ENCODE data around the gene CCDC28A.

Gene CCDC28A

GRCh38 chr6:138795809-138796603, 22.4 kb downstream of the CCDC28A start, which contains the start of gene ECT2L:
Gene ECT2L (plus strand): TSS chr6:138796087. CDS start chr6:138813275, 17,188 bp downstream.
- DNase-seq (ENCODE audit: low read depth in 2 of 2) = no peak

- no peak for DNase-seq (ENCODE audit: low read depth in 2 of 2)
Measured at GRCh38 chr6:138796771-138797170, 23.2 kb downstream of the CCDC28A start.

GRCh38 chr6:138797806-138798446, 24.4 kb downstream of the CCDC28A start:
- no peak for DNase-seq (ENCODE audit: low read depth in 2 of 2)

GRCh38 chr6:138800377-138801150, 27.0 kb downstream of the CCDC28A start:
- no peak for DNase-seq (ENCODE audit: low read depth in 2 of 2)

GRCh38 chr6:138803331-138803730, 29.8 kb downstream of the CCDC28A start:
- DNase-seq (ENCODE audit: low read depth in 2 of 2) = no peak

GRCh38 chr6:138803861-138804260, 30.3 kb downstream of the CCDC28A start:
- no peak for DNase-seq (ENCODE audit: low read depth in 2 of 2)

GRCh38 chr6:138805016-138805765, 31.6 kb downstream of the CCDC28A start:
- DNase-seq (ENCODE audit: low read depth in 2 of 2) = no peak

- DNase-seq (ENCODE audit: low read depth in 2 of 2) = no peak
Measured at GRCh38 chr6:138806889-138807288, 33.3 kb downstream of the CCDC28A start.

GRCh38 chr6:138809677-138810076, 36.1 kb downstream of the CCDC28A start:
- DNase-seq (ENCODE audit: low read depth in 2 of 2) = no peak

GRCh38 chr6:138811866-138812265, 38.3 kb downstream of the CCDC28A start:
- no peak for DNase-seq (ENCODE audit: low read depth in 2 of 2)

GRCh38 chr6:138814179-138814834, 40.7 kb downstream of the CCDC28A start:
- no peak for DNase-seq (ENCODE audit: low read depth in 2 of 2)

GRCh38 chr6:138815221-138815620, 41.7 kb downstream of the CCDC28A start:
- no peak for DNase-seq (ENCODE audit: low read depth in 2 of 2)

GRCh38 chr6:138815797-138816528, 42.4 kb downstream of the CCDC28A start:
- DNase-seq (ENCODE audit: low read depth in 2 of 2) = no peak

GRCh38 chr6:138817799-138818198, 44.2 kb downstream of the CCDC28A start:
- DNase-seq (ENCODE audit: low read depth in 2 of 2) = no peak

- DNase-seq (ENCODE audit: low read depth in 2 of 2) = no peak
Measured at GRCh38 chr6:138818496-138819194, 45.1 kb downstream of the CCDC28A start.

GRCh38 chr6:138821519-138821918, 48.0 kb downstream of the CCDC28A start:
- no peak for DNase-seq (ENCODE audit: low read depth in 2 of 2)

GRCh38 chr6:138824482-138825144, 51.0 kb downstream of the CCDC28A start:
- DNase-seq (ENCODE audit: low read depth in 2 of 2) = no peak

- no peak for DNase-seq (ENCODE audit: low read depth in 2 of 2)
Measured at GRCh38 chr6:138830248-138830647, 56.7 kb downstream of the CCDC28A start.

GRCh38 chr6:138832182-138832581, 58.6 kb downstream of the CCDC28A start:
- no peak for DNase-seq (ENCODE audit: low read depth in 2 of 2)

All from stimulated activated CD8-positive, alpha-beta memory T cell treated with anti-CD3 and anti-CD28 coated beads, Interleukin-15, amount 100 ng/mL, for 4 hours (primary cell).